Esophagus squamous epithelium (tissue), 4 donors: ENCODE results near the gene TSPO2.

Source experiments
- CTCF ChIP-seq, 6 experiments: fragments of 450-650 bp in 4 of 6; fragments of 200-600 bp in 2 of 6; sonication (generic) in 2 of 6; IDR thresholded peaks; one replicate each; pipeline ENCODE4 v1.5.1; 2016 to 2019; ENCODE audit warnings: antibody characterized with exemption in 6 of 6, mild to moderate bottlenecking in 4 of 6, moderate library complexity in 4 of 6
- POLR2A ChIP-seq, 4 donors: fragments of 450-650 bp; IDR thresholded peaks; one replicate each; pipeline ENCODE4 v1.6.1; 2017; ENCODE audit warnings: antibody characterized with exemption in 4 of 4, mild to moderate bottlenecking in 4 of 4, moderate library complexity in 3 of 4

DNA sequence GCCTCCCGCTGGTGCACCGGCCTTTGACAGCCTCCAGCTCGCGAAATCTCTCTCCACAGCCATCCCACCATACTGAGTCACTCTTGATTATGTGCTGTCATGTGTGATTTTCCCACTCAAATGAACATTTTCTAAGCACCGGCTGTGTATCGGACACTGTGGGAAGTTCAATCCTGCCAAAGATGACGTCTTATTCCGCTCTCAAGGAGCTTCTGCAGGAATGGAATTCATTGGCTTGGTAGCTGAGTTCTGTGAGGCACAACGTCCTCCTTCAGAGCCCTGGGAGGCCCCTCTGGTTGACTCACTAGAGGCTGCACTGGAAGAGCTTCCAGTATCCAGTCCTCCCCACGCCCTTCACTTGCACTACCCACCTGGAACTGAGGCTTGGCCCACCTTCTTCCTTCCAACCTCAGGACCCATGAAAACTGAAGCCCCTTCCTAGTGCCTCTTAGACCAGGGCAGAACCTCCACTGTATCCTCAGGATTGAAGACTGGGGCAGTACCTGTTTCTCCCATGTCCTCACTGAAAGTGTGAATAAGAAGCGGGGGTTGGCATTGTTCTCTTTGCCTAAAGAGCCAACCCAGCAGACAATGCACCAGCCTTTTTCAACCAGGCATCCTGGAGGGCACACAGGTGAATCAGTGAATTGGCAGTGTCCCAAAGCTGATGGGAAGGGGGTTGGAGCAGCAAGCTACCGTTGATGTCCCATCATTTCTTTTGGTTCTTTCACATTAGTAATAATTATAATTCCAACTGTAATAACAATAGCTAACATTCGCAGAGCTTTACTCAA is 5.0 kb upstream of the TSPO2 start:
- TF ChIP-seq CTCF (IDR thresholded peaks at IDR 0.05) = peak in 1 of 6 experiments; percentile 10
- TF ChIP-seq POLR2A (IDR thresholded peaks at IDR 0.05) = no peak
